NOMO-1 treated with dmso at 0.1 percent for 144 hours (cell line): Measurements from ENCODE around the gene ELP4.
"Not testable (repeated sequence)": the region's sequence is repeated elsewhere in the genome, so short reads cannot be mapped to it uniquely, and the experiment has no call there.

Experiments used
- DNase-seq: peaks from one replicate; lab custom pipeline; 2025; ENCODE audit not compliant: unreplicated experiment; lab: John Stamatoyannopoulos, UW

Gene ELP4

GRCh38 chr11:31542862-31543261 lies 33.3 kb downstream of the ELP4 start:
- no peak for DNase-seq

GRCh38 chr11:31555938-31556337 lies 46.4 kb downstream of the ELP4 start:
- no peak for DNase-seq

- no peak for DNase-seq
Observed at GRCh38 chr11:31558001-31558400, 48.4 kb downstream of the ELP4 start.

DNA sequence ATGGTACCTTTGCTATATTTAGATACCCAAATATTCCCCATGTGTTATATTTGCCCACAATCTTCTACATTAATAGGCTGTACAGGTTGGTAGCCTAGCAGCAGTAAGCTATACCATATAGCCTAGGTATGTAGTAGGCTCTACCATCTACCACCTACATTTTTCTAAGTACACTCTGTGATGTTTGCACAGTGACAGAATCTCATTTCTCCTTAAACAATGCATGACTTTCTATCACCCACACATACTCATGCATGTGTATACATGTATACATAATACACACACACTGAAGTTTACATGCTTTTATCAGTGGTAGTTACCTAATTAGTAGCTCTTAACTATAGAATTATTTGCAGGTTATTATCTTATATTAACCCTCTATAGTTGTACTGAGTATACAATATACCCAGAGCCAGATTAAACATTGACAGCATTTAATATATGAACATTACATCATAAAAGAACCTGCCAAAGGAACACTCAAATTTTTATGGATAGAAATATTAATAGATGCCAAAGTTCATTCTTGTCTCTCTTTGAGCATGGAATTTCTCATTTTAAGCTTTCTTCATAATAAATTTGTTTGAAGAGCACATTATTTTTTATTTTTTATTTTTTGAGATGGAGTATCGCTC lies 51.4 kb downstream of the ELP4 start:
- DNase-seq: no peak

DNA sequence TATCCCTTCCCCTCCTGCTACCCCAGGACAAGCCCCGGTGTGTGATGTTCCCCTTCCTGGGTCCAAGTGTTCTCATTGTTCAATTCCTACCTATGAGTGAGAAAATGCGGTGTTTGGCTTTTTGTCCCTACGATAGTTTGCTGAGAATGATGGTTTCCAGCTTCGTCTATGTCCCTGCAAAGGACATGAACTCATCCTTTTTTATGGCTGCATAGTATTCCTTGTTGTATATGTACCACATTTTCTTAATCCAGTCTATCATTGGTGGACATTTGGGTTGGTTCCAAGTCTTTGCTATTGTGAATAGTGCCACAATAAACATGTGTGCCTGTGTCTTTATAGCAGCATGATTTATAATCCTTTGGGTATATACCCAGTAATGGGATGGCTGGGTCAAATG lies 55.0 kb downstream of the ELP4 start:
- not testable (repeated sequence) for DNase-seq

GRCh38 chr11:31574133-31574532 lies 64.6 kb downstream of the ELP4 start:
- not testable (repeated sequence) for DNase-seq

DNA sequence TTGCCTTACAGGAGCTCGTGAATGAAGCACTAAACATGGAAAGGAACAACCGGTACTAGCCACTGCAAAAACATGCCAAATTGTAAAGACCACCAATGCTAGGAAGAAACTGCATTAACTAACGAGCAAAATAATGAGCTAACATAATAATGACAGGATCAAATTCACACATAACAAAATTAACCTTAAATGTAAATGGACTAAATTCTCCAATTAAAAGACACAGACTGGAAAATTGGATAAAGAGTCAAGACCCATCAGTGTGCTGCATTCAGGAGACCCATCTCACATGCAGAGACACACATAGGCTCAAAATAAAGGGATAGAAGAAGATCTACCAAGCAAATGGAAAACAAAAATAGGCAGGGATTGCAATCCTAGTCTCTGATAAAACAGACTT lies 66.2 kb downstream of the ELP4 start:
- DNase-seq: not testable (repeated sequence)

DNA sequence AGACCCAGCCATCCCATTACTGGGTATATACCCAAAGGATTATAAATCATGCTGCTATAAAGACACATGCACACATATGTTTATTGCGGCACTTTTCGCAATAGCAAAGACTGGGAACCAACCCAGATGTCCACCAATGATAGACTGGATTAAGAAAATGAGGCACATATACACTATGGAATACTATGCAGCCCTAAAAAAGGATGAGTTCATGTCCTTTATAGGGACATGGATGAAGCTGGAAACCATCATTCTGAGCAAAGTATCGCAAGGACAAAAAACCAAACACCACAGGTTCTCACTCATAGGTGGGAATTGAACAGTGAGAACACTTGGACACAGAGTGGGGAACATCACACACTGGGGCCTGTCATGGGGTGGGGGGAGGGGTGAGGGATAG lies 69.8 kb downstream of the ELP4 start:
- not testable (repeated sequence) for DNase-seq

DNA sequence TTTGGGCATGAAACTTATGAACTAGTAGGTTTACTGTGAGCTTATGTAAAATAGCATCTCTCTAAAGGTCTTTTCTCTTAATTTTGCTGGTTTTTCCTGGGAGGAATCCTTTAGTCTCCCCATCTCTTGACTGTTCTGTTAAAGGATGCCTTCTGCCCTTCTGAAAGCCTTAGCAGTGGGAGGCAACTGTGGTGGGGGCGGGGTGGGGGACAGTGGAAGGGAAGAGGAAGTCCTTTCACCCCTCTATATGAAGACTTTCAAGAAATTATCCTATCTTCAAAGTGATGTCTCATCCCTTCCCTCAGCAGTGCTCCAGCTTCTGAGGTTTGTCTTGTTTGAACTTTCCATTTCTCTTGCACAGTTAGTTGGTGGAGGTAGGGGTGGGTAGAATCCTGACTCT lies 73.1 kb downstream of the ELP4 start:
- DNase-seq: no peak

GRCh38 chr11:31598454-31598853 lies 88.9 kb downstream of the ELP4 start:
- DNase-seq: no peak

- no peak for DNase-seq
Observed at GRCh38 chr11:31601635-31602282, 92.2 kb downstream of the ELP4 start.

DNA sequence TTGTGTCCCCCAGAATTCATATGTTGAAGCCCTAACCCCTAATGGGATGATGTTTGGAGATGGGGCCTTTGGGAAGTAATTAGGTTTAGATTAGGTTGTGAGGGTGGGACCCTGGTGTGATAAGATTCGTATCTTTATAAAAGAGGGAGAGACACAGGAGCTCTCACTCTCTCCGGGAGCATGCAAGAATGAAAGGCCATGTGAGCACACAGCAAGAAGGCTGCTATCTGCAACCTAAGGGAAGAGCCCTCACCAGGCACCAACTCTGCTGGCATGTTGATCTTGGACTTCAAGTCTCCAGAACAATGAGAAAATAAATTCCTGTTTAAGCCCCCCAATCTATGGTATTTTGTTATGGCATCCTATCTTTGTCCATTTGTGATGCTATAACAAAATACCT lies 97.3 kb downstream of the ELP4 start:
- no peak for DNase-seq

DNA sequence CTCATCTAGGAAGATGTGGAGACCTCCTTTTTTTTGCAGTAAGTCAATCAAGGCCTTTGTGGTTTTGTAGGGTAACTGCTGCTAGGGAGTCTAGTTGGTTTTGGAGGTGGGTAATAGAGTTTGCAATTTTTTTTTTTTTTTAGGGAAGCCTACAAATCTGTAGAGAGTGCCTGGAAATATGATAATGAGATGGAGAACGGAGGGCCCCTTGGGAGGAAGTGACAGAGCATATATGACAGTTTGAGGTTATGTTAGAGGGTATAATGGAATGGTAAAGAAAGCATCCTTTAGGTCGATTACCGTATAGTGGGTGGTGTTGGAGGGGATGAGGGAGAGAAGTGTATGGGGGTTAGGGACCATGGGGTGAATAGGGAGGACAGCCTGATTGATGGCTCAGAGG lies 98.3 kb downstream of the ELP4 start:
- no peak for DNase-seq

- DNase-seq: no peak
Observed at GRCh38 chr11:31608995-31609394, 99.4 kb downstream of the ELP4 start.

- no peak for DNase-seq
Observed at GRCh38 chr11:31610544-31610943, 101.0 kb downstream of the ELP4 start.

GRCh38 chr11:31617246-31617645 lies 107.7 kb downstream of the ELP4 start:
- DNase-seq: no peak

DNA sequence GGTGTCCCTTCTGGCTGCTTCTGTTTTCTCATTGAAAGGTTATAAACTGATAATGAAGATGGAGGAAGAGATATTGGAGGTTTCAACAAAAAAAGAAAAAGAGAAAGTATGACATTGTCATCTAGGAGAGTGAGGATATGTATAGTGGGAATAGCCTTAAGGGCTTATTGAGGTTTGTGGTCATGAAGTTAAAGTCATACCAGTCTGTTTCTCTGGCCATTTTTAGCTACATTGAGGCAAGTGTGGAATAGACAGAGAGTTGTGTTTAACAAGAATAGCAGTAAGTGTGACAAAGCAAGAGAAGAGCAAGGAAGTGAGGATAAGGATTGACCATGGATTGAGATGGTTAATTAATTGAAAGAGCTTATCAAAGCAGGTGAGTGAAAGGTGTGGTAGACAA lies 110.4 kb downstream of the ELP4 start:
- no peak for DNase-seq

DNA sequence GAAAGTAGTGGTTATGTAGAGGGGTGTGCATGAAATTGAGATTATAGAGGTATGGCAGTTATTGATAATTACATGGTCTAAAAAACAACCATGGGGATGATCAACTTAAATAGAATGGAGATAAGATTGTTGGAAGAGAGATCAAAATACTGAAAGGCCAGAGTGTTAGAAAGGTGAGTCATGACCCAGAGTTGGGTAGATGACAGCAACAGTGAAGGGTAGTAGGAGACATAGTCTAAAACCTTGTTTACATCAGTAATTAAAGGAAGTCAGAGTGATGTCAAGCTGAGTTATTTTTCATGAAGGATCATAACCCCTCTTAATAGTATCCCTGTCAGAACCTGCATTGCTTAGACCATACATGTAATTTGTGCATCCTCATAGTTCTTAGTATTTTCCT lies 110.9 kb downstream of the ELP4 start:
- no peak for DNase-seq

DNA sequence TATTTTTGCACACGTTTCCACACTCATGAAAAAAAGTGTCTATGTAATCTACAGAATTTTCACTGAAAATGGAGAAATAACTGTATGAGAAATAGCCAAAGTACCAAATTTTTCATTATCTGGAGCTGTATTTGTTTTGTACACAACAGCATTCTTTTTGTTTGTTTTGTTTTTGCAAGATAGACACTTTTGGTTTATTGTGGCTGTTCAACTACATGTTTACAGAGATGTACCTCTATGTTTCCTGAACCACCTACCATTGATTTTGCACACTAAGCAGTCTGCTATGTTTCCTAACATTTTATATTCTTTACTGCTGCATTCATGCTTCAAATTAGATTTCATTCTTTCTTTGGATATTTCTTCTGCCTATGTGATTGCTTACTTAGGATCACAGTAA lies 116.3 kb downstream of the ELP4 start:
- no peak for DNase-seq

- no peak for DNase-seq
Observed at GRCh38 chr11:31628111-31628510, 118.5 kb downstream of the ELP4 start.

DNA sequence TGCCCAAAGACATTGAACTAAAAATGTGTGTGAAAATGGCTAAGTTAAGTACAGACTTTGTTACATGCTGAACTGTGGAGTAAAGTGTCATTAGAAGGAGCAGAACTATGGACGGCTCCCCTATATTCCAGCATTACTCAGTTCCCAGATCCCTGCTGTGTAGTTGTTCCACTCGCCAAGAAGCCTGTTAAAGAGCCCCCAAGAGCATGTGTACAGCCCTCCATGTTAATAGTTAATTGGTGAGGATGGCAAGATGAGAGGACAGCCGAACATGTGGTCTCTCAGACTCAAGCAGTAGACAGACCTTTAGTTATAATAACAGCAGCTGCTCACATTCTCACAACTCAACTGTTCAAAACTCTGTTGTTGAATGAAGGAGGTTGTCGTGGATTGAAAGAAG lies 127.4 kb downstream of the ELP4 start:
- no peak for DNase-seq

DNA sequence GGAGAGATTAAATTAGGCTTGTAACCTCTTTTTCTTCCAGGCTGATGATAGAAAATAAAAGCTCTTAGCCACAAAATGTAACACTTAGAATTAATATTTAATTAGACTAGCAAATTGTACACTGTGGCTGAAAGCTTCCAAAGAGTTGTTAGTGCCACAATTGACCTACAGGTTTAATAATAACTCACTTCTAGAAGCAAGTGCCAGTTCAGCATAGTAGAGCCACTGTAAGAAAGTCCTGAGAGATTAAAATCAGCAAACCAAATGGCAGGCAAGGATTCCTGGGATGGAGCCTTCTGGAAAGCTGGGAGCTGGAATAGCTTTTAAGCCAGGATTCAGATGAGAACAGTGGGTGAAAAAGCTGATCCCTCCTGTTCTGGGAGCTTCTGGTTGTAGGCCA lies 131.0 kb downstream of the ELP4 start:
- DNase-seq: no peak

DNA sequence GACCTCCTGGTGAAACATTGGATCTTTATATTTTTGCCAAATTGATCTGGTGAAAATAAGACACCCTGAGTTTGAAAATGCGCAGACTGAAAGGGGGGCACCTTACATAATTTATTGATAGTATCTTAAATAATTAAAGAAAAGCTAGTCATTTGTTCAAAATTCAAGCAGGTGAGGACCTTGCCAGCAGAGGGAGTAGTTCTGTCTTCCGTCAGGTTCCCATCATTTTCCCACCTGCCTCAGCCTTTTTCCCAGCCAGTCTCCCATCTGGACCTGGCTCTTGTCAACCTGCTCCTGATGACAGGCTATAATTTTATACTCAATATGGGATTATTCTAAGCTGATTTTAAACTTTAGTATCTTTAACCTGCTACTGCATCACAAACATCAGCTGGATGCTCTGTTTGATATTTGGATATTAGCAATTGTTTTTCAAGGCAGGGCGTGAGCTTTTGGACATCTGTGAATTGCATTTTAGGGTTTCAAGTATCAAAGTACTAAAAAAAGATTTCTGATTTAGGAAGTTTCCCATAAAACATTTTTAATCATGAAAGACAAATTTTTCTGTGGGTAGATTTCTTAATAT lies 132.0 kb downstream of the ELP4 start:
- no peak for DNase-seq
